Neuronal stem cell (in vitro differentiated cells): ENCODE data around the gene ZNF469.

Experiments
- DNase-seq: peaks from one replicate; pipeline ENCODE4 v3.0.0-alpha.2; 2013; ENCODE audit warnings: low spot score
- H2AFZ ChIP-seq: one replicate; pipeline ENCODE4 v1.6.1; 2013; ENCODE audit warnings: mild to moderate bottlenecking, low read length, inconsistent platforms
- H2AK5ac ChIP-seq: 2 replicates; pipeline ENCODE4 v1.6.1; 2013; ENCODE audit warnings: low read depth, mild to moderate bottlenecking, inconsistent platforms, low read length, moderate library complexity, mixed read lengths
- H2BK120ac ChIP-seq: 2 replicates; pipeline ENCODE4 v1.6.1; 2013; ENCODE audit warnings: low read depth, mild to moderate bottlenecking, inconsistent platforms, low read length, moderate library complexity, mixed read lengths
- H2BK12ac ChIP-seq: one replicate; pipeline ENCODE4 v1.6.1; 2013; ENCODE audit warnings: low read length, inconsistent platforms
- H2BK15ac ChIP-seq: 2 replicates; pipeline ENCODE4 v1.6.1; 2013; ENCODE audit warnings: mild to moderate bottlenecking, low read length, inconsistent platforms, mixed read lengths
- H2BK5ac ChIP-seq: one replicate; pipeline ENCODE4 v1.6.1; 2013; ENCODE audit warnings: inconsistent platforms, mild to moderate bottlenecking, low read length, moderate library complexity
- H3K14ac ChIP-seq: one replicate; pipeline ENCODE4 v1.6.1; 2013; ENCODE audit warnings: low read length, inconsistent platforms
- H3K18ac ChIP-seq: 2 replicates; pipeline ENCODE4 v1.6.1; 2013; ENCODE audit warnings: low read length, inconsistent platforms
- H3K23ac ChIP-seq: 2 replicates; pipeline ENCODE4 v1.6.1; 2013; ENCODE audit warnings: low read depth, mild to moderate bottlenecking, mixed read lengths, low read length, inconsistent platforms; ENCODE audit not compliant: poor library complexity
- H3K27ac ChIP-seq: replicated peaks from 3 replicates; pipeline ENCODE4 v1.5.1; 2013; ENCODE audit warnings: low read length, inconsistent platforms
- H3K27me3 ChIP-seq, 3 experiments: 2 replicates each; pipeline ENCODE4 v1.6.1; 2013; ENCODE audit warnings: low read length in 3 of 3, mild to moderate bottlenecking in 2 of 3, inconsistent platforms in 1 of 3, low read depth in 1 of 3, mixed read lengths in 1 of 3, moderate library complexity in 1 of 3; ENCODE audit not compliant: control insufficient read depth in 3 of 3, insufficient read depth in 3 of 3
- H3K36me3 ChIP-seq, 2 donors: replicated peaks in 1 of 2; 2 replicates each; pipeline ENCODE4 v1.6.1; 2013; ENCODE audit warnings: low read length in 2 of 2; ENCODE audit not compliant: control insufficient read depth in 2 of 2, insufficient read depth in 2 of 2
- H3K4ac ChIP-seq: 2 replicates; pipeline ENCODE4 v1.6.1; 2013; ENCODE audit warnings: inconsistent platforms, mild to moderate bottlenecking, low read length, moderate library complexity
- H3K4me1 ChIP-seq, 2 donors: 1 replicate in 1 of 2; 2 replicates in 1 of 2; pipeline ENCODE4 v1.6.1; 2013; ENCODE audit warnings: low read length in 2 of 2, low read depth in 1 of 2; ENCODE audit not compliant: control insufficient read depth in 2 of 2, insufficient read depth in 1 of 2
- H3K4me2 ChIP-seq: one replicate; pipeline ENCODE4 v1.6.1; 2013; ENCODE audit warnings: mild to moderate bottlenecking, low read length, inconsistent platforms; ENCODE audit not compliant: insufficient read depth, poor library complexity, severe bottlenecking
- H3K4me3 ChIP-seq, 2 donors: 2 replicates each; pipeline ENCODE4 v1.5.1; 2013; ENCODE audit warnings: low read length in 2 of 2, mild to moderate bottlenecking in 2 of 2, inconsistent platforms in 1 of 2, moderate library complexity in 1 of 2
- H3K79me1 ChIP-seq: one replicate; pipeline ENCODE4 v1.6.1; 2013; ENCODE audit warnings: low read depth, mild to moderate bottlenecking, inconsistent platforms, low read length, moderate library complexity
- H3K9ac ChIP-seq: one replicate; pipeline ENCODE4 v1.6.1; 2013; ENCODE audit warnings: mild to moderate bottlenecking, low read depth, low read length, inconsistent platforms; ENCODE audit not compliant: poor library complexity
- H3K9me3 ChIP-seq, 2 donors: replicated peaks in 1 of 2; 2 replicates each; pipeline versions ENCODE3 to v1.6.1; 2013; ENCODE audit warnings: low read length in 2 of 2, mild to moderate bottlenecking in 2 of 2, inconsistent platforms in 1 of 2, low read depth in 1 of 2, mixed read lengths in 1 of 2, moderate library complexity in 1 of 2; ENCODE audit not compliant: control insufficient read depth in 2 of 2, insufficient read depth in 1 of 2
- H4K8ac ChIP-seq: one replicate; pipeline ENCODE4 v1.6.1; 2013; ENCODE audit warnings: low read depth, mild to moderate bottlenecking, inconsistent platforms, low read length, moderate library complexity
- H4K91ac ChIP-seq: one replicate; pipeline ENCODE4 v1.6.1; 2013; ENCODE audit warnings: low read length, low read depth, mild to moderate bottlenecking, inconsistent platforms; ENCODE audit not compliant: poor library complexity
- WGBS, 2 donors: extraction: QIAGEN DNeasy Blood & Tissue Kit; methylation state at CpG; one replicate each; pipeline ENCODE4 v1.1.7; 2013; ENCODE audit warnings: missing lambda C conversion rate in 2 of 2, mixed read lengths in 1 of 2; ENCODE audit not compliant: insufficient read length in 2 of 2, insufficient replicate concordance in 1 of 2; ENCODE audit errors: extremely low coverage in 2 of 2; 5-methylcytosine and 5-hydroxymethylcytosine counted together

ZNF469 gene

GRCh38 chr16:88363239-88363891, 19.4 kb upstream of the ZNF469 start:
- Histone ChIP-seq H3K27me3 (no peaks in the 10 kb centered on the region), H3K4me2 (no peak overlapping the region), H2AK5ac (no peak overlapping the region), H3K27ac (no peak overlapping the region), H2BK120ac (no peak overlapping the region), H2BK5ac (no peak overlapping the region), H3K14ac (no peak overlapping the region), H3K4ac (no peak overlapping the region), H2BK15ac (no peak overlapping the region), H3K79me1 (no peaks in the 10 kb centered on the region), H2AFZ (no peak overlapping the region), H4K91ac (no peak overlapping the region), H3K4me3 (no peak overlapping the region), H3K23ac (no peak overlapping the region), H3K18ac (no peak overlapping the region), H3K36me3 (no peaks in the 10 kb centered on the region), H2BK12ac (no peak overlapping the region), H3K9me3 (peaks cover 4 to 7% of the 10 kb centered on the region in 2 donors), H3K4me1 (peaks cover 0 to under 1% of the 10 kb centered on the region in 2 donors), H4K8ac (no peak overlapping the region), H3K9ac (no peak overlapping the region)
- WGBS, 2 donors: no CpG with 5 or more reads among the region's 2 CpGs
- DNase-seq: no peak

GRCh38 chr16:88365244-88365865, 17.4 kb upstream of the ZNF469 start:
- Histone ChIP-seq H2BK5ac (no peak overlapping the region), H2AK5ac (no peak overlapping the region), H3K18ac (no peak overlapping the region), H4K8ac (no peak overlapping the region), H3K4me3 (no peak overlapping the region), H4K91ac (no peak overlapping the region), H3K27me3 (no peaks in the 10 kb centered on the region), H3K79me1 (no peaks in the 10 kb centered on the region), H3K14ac (no peak overlapping the region), H3K27ac (no peak overlapping the region), H3K23ac (no peak overlapping the region), H2BK15ac (no peak overlapping the region), H3K4ac (no peak overlapping the region), H2AFZ (no peak overlapping the region), H3K9ac (no peak overlapping the region), H3K4me1 (no peaks in the 10 kb centered on the region), H3K9me3 (peaks cover 2% of the 10 kb centered on the region in 2 donors), H3K36me3 (no peaks in the 10 kb centered on the region), H2BK12ac (no peak overlapping the region), H3K4me2 (no peak overlapping the region), H2BK120ac (no peak overlapping the region)
- no peak for DNase-seq
- whole genome bisulfite sequencing, 2 donors: no CpG with 5 or more reads among the region's 6 CpGs

- Histone ChIP-seq H3K36me3 (no peaks in the 10 kb centered on the region), H2AFZ (no peak overlapping the region), H2BK5ac (no peak overlapping the region), H3K27ac (no peak overlapping the region), H3K9ac (no peak overlapping the region), H3K4me1 (no peaks in the 10 kb centered on the region), H3K4ac (no peak overlapping the region), H3K79me1 (no peaks in the 10 kb centered on the region), H3K4me3 (no peak overlapping the region), H2BK120ac (no peak overlapping the region), H3K4me2 (no peak overlapping the region), H2BK12ac (no peak overlapping the region), H4K8ac (no peak overlapping the region), H3K9me3 (peaks cover 2% of the 10 kb centered on the region in 2 donors), H2BK15ac (no peak overlapping the region), H4K91ac (peak overlapping the region; percentile 47), H2AK5ac (no peak overlapping the region), H3K18ac (no peak overlapping the region), H3K23ac (no peak overlapping the region), H3K14ac (no peak overlapping the region), H3K27me3 (no peaks in the 10 kb centered on the region)
- 92 to 100% methylated on average over 1 to 2 of the region's 4 CpGs for WGBS, 2 donors
- DNase-seq: no peak
These were observed 16.6 kb upstream of the ZNF469 start for GRCh38 chr16:88366032-88366703.

GRCh38 chr16:88366704-88367047, 16.1 kb upstream of the ZNF469 start:
- no peak for DNase-seq
- H3K4ac ChIP-seq: no peak overlapping the region
- H2AFZ ChIP-seq: no peak overlapping the region
- no peak overlapping the region for H3K18ac ChIP-seq
- no peaks in the 10 kb centered on the region for H3K79me1 ChIP-seq
- H3K9me3 ChIP-seq: peaks cover 2% of the 10 kb centered on the region in 2 donors
- H3K4me3 ChIP-seq: no peak overlapping the region
- no peak overlapping the region for H3K9ac ChIP-seq
- no peak overlapping the region for H2BK120ac ChIP-seq
- no peaks in the 10 kb centered on the region for H3K27me3 ChIP-seq
- H4K91ac ChIP-seq: peak overlapping the region; percentile 47
- no peaks in the 10 kb centered on the region for H3K36me3 ChIP-seq
- H3K4me2 ChIP-seq: no peak overlapping the region
- no peak overlapping the region for H3K23ac ChIP-seq
- H3K27ac ChIP-seq: no peak overlapping the region
- no peak overlapping the region for H2BK5ac ChIP-seq
- no peaks in the 10 kb centered on the region for H3K4me1 ChIP-seq
- H2BK15ac ChIP-seq: no peak overlapping the region
- no peak overlapping the region for H2BK12ac ChIP-seq
- no peak overlapping the region for H4K8ac ChIP-seq
- no peak overlapping the region for H2AK5ac ChIP-seq
- H3K14ac ChIP-seq: no peak overlapping the region
- WGBS, 2 donors: 100% methylated on average over 2 to 4 of the region's 4 CpGs
